Uterus (tissue), 4 donors: Measurements from ENCODE around the gene ZNF521. TPM values are rescaled to one million over a fixed set of nuclear protein-coding genes. Genes with fewer than 3 reads are reported as not detected.

ENCODE experiments used
- DNase-seq, 2 donors: peaks; one replicate each; pipeline ENCODE4 v3.0.0-alpha.2; 2019 to 2020
- H3K27ac ChIP-seq, 2 donors: fragments of 200-600 bp; sonication (generic); 1 replicate in 1 of 2; 2 replicates in 1 of 2; pipeline ENCODE4 v1.5.1; 2016 to 2018
- H3K27me3 ChIP-seq, 2 donors: fragments of 200-600 bp; sonication (generic); one replicate each; pipeline ENCODE4 v1.5.1; 2018 to 2019; ENCODE audit warnings: control low read depth in 1 of 2
- H3K36me3 ChIP-seq, 2 donors: fragments of 200-600 bp; sonication (generic); one replicate each; pipeline ENCODE4 v1.5.1; 2019; ENCODE audit warnings: control low read depth in 1 of 2
- H3K4me1 ChIP-seq, 2 donors: fragments of 200-600 bp; sonication (generic); one replicate each; pipeline ENCODE4 v1.5.1; 2018 to 2019; ENCODE audit warnings: control low read depth in 1 of 2
- H3K4me3 ChIP-seq, 2 donors: fragments of 200-600 bp; sonication (generic); 1 replicate in 1 of 2; 2 replicates in 1 of 2; pipeline ENCODE4 v1.5.1; 2018 to 2019; ENCODE audit warnings: mild to moderate bottlenecking in 1 of 2
- H3K9me3 ChIP-seq, 2 donors: fragments of 200-600 bp; sonication (generic); one replicate each; pipeline ENCODE4 v1.5.1; 2019; ENCODE audit warnings: control low read depth in 1 of 2
- CTCF ChIP-seq, 4 experiments: fragments of 200-600 bp in 2 of 4; fragments of 450-650 bp in 2 of 4; sonication (generic) in 2 of 4; IDR thresholded peaks; one replicate each; pipeline ENCODE4 v1.5.1; 2016 to 2019; ENCODE audit warnings: antibody characterized with exemption in 4 of 4, mild to moderate bottlenecking in 2 of 4, moderate library complexity in 1 of 4
- POLR2A ChIP-seq, 2 donors: fragments of 450-650 bp; IDR thresholded peaks; one replicate each; pipeline ENCODE4 v1.6.1; 2016; ENCODE audit warnings: antibody characterized with exemption in 2 of 2, mild to moderate bottlenecking in 1 of 2, moderate library complexity in 1 of 2
- intact Hi-C: fragments of 100-400 bp; cut with DNase I; formaldehyde crosslinking; loops from one replicate; pipeline ENCODE4 v1.15.1; 2023; ENCODE audit warnings: low total_unique reads
- total RNA-seq, 4 donors: library from RNA; depleted of rRNA in 3 of 4; stranded (reverse); fragments of >200 nt in 3 of 4; gene quantifications; one replicate each; pipeline versions ENCODE4 v1.1.0 to v1.2.4, GENCODE V29; 2014 to 2023
- donor health status: DM: yes; HTN: yes; CAD: no.

The ZNF521 gene
- total RNA-seq, 4 donors from 2014 or later = 47.4 to 116 (median 72.8) TPM

GRCh38 chr18:25289001-25289631 is 62.9 kb downstream of the ZNF521 start:
- H3K4me1 ChIP-seq = no peaks in the 10 kb centered on the region
- no peak overlapping the region for H3K4me3 ChIP-seq
- peak; percentile 44 to 48 for DNase-seq
- peak overlapping the region; percentile 50 for H3K27ac ChIP-seq
- H3K27me3 ChIP-seq = no peaks in the 10 kb centered on the region
- H3K36me3 ChIP-seq = no peaks in the 10 kb centered on the region
- no peaks in the 10 kb centered on the region for H3K9me3 ChIP-seq
- no peak for TF ChIP-seq CTCF (IDR thresholded peaks at IDR 0.05)
- no peak for TF ChIP-seq POLR2A (IDR thresholded peaks at IDR 0.05)
- intact Hi-C loops = loop anchor here (10.0 kb wide), 1 partner anchor 54 kb away; no protein-coding TSS in a partner anchor

- Histone ChIP-seq H3K27ac (peak overlapping the region; percentile 50), H3K4me3 (no peak overlapping the region), H3K4me1 (no peaks in the 10 kb centered on the region), H3K36me3 (no peaks in the 10 kb centered on the region), H3K27me3 (no peaks in the 10 kb centered on the region), H3K9me3 (no peaks in the 10 kb centered on the region)
- TF ChIP-seq POLR2A (IDR thresholded peaks at IDR 0.05) = no peak
- DNase-seq = no peak
- intact Hi-C loops = loop anchor here (10.0 kb wide), 1 partner anchor 54 kb away; no protein-coding TSS in a partner anchor
Observed at GRCh38 chr18:25288340-25288938, 63.5 kb downstream of the ZNF521 start.

- H3K27me3 ChIP-seq = no peaks in the 10 kb centered on the region
- peak overlapping the region in 1 of 2 donors; percentile 25 for H3K27ac ChIP-seq
- no peak for DNase-seq
- peaks cover 0 to 8% of the 10 kb centered on the region in 2 donors for H3K4me1 ChIP-seq
- intact Hi-C loops = loop anchor here (10.0 kb wide), 1 partner anchor 52 kb away; no protein-coding TSS in a partner anchor
- no peaks in the 10 kb centered on the region for H3K9me3 ChIP-seq
- H3K4me3 ChIP-seq = no peak overlapping the region
- H3K36me3 ChIP-seq = no peaks in the 10 kb centered on the region
- TF ChIP-seq CTCF (IDR thresholded peaks at IDR 0.05) = no peak
- TF ChIP-seq POLR2A (IDR thresholded peaks at IDR 0.05) = no peak
Observed at GRCh38 chr18:25287106-25287505, 64.9 kb downstream of the ZNF521 start.

DNA sequence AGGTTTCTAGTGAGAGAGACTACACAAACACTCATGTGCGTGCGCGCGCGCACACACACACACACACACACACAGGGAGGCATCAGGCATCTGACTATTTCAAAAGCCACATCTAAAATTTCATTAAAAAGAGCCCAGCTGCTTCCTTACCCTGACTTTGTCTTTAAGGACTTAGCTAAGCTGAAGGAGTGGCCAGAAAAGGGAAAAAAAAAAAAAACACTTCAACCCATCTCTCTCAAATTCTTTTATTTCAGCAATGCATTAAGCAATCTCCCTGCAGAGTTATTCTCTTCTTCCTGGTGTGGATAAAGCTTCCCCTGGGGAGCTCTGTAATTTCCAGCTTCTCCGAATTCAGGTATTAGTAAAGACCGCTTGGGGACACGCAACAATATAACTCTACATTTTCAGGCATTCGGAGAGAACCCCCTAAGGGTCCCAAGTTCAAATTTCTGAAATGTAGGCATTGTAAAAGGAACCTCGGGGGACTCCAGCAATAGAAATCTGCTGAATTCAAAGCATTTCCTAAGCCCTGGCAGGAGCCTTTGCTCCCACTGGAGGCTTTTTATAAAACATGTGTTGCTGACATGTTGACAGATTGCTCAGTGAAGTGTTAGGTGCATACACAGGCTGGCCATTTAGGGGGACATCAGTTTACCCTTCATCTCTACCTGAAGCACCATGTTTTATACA is 67.0 kb downstream of the ZNF521 start:
- TF ChIP-seq POLR2A (IDR thresholded peaks at IDR 0.05) = no peak
- TF ChIP-seq CTCF (IDR thresholded peaks at IDR 0.05) = no peak
- no peaks in the 10 kb centered on the region for H3K36me3 ChIP-seq
- H3K4me3 ChIP-seq = peak overlapping the region in 1 of 2 donors; percentile 21
- peak overlapping the region; percentile 66 to 77 for H3K27ac ChIP-seq
- peaks cover 0 to 8% of the 10 kb centered on the region in 2 donors for H3K4me1 ChIP-seq
- DNase-seq = peak; percentile 61 to 62
- H3K9me3 ChIP-seq = no peaks in the 10 kb centered on the region
- intact Hi-C loops = loop anchor here (10.0 kb wide), 1 partner anchor 50 kb away; no protein-coding TSS in a partner anchor
- H3K27me3 ChIP-seq = no peaks in the 10 kb centered on the region

DNA sequence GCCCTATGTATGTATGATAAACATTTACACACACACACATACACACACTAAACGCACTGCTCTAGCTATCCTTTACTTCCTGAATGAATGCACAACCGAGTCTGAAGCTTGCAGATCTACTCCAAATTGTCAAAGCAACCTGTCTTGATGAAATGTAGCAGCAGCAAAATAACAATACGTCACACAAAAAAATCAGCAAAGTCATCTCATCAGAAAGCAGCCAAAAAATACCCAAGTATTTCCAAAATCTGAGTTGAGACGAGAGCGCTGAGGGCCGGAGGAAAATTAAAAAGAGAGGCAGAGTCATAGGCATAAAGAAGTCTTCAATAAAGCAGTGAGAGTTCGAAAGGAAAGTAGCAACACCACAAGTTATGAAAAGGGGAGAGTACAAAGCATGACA is 67.7 kb downstream of the ZNF521 start:
- TF ChIP-seq CTCF (IDR thresholded peaks at IDR 0.05) (no peak), POLR2A (IDR thresholded peaks at IDR 0.05) (no peak)
- peaks cover 0 to 8% of the 10 kb centered on the region in 2 donors for H3K4me1 ChIP-seq
- intact Hi-C loops = loop anchor here (10.0 kb wide), 1 partner anchor 49 kb away; no protein-coding TSS in a partner anchor
- peak overlapping the region; percentile 8 to 21 for H3K4me3 ChIP-seq
- no peaks in the 10 kb centered on the region for H3K9me3 ChIP-seq
- no peaks in the 10 kb centered on the region for H3K36me3 ChIP-seq
- DNase-seq = no peak
- peak overlapping the region; percentile 66 to 77 for H3K27ac ChIP-seq
- H3K27me3 ChIP-seq = no peaks in the 10 kb centered on the region
